ENCODE measurements around the gene TM4SF18.

DNA sequence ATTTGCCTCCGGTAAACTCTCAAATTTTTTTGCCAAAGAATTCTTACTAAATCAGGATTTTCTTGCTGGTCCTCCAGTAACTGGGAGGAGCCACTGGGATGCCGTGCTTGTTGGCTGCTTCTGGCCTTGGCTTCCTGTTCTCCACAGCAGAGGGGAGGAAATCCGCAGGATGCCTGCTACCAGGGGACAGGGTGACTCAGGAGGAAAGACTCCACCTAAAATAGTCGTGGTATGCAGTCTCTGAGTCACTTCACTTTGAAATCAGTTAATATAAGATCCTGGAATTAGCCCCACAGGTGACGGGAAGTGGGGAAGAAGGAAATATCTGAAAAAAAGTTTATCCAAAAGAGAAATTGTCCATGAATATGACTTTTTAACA is 6.5 kb upstream of the TM4SF18 start:
- no peak for TF ChIP-seq EZH2 (IDR thresholded peaks at IDR 0.05; ENCODE audit: insufficient read depth, low read length)
- TF ChIP-seq, protein P1, sequence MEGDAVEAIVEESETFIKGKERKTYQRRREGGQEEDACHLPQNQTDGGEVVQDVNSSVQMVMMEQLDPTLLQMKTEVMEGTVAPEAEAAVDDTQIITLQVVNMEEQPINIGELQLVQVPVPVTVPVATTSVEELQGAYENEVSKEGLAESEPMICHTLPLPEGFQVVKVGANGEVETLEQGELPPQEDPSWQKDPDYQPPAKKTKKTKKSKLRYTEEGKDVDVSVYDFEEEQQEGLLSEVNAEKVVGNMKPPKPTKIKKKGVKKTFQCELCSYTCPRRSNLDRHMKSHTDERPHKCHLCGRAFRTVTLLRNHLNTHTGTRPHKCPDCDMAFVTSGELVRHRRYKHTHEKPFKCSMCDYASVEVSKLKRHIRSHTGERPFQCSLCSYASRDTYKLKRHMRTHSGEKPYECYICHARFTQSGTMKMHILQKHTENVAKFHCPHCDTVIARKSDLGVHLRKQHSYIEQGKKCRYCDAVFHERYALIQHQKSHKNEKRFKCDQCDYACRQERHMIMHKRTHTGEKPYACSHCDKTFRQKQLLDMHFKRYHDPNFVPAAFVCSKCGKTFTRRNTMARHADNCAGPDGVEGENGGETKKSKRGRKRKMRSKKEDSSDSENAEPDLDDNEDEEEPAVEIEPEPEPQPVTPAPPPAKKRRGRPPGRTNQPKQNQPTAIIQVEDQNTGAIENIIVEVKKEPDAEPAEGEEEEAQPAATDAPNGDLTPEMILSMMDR (IDR thresholded peaks at IDR 0.05; ENCODE audit: insufficient read depth, low read depth, low read length), result no peak
